HepG2 (cell line): Measurements from ENCODE around the gene KLB. TPM values are rescaled to one million over a fixed set of nuclear protein-coding genes. Genes with fewer than 3 reads are reported as not detected.
A peak's percentile ranks its signal among the peaks of the same experiment; 100 is the strongest.

Experiments used
- ARID5B ChIP-seq: IDR thresholded peaks from 2 replicates; pipeline ENCODE4 v1.4.0; 2020; ENCODE audit warnings: mild to moderate bottlenecking, missing genetic modification reagents
- CCDC6 ChIP-seq: sonication (generic); formaldehyde crosslinking; IDR thresholded peaks from 2 replicates; pipeline ENCODE4 v1.8.1; 2022; ENCODE audit warnings: mild to moderate bottlenecking, missing genetic modification reagents, moderate library complexity
- HOXA5 ChIP-seq: sonication (generic); formaldehyde crosslinking; IDR thresholded peaks from 2 replicates; pipeline ENCODE4 v1.4.0; 2020; ENCODE audit warnings: missing genetic modification reagents
- IKZF1 ChIP-seq: fragments of 450-650 bp; IDR thresholded peaks from 2 replicates; pipeline ENCODE4 v1.7.1; 2016
- KDM5B ChIP-seq: sonication (generic); formaldehyde crosslinking; IDR thresholded peaks from 2 replicates; pipeline ENCODE4 v1.4.0; 2020; ENCODE audit warnings: missing genetic modification reagents, mild to moderate bottlenecking, borderline replicate concordance
- KLF6 ChIP-seq: IDR thresholded peaks from 2 replicates; pipeline ENCODE4 v1.8.0; 2016; ENCODE audit warnings: missing biosample characterization, missing genetic modification reagents
- PATZ1 ChIP-seq: sonication (generic); formaldehyde crosslinking; IDR thresholded peaks from 2 replicates; pipeline ENCODE4 v1.4.0; 2020; ENCODE audit warnings: missing genetic modification reagents
- PRDM4 ChIP-seq: sonication (generic); formaldehyde crosslinking; IDR thresholded peaks from 2 replicates; pipeline ENCODE4 v1.9.0; 2021; ENCODE audit warnings: missing genetic modification reagents, borderline replicate concordance
- ZFY ChIP-seq: sonication (generic); formaldehyde crosslinking; IDR thresholded peaks from 2 replicates; pipeline ENCODE4 v1.4.0; 2020; ENCODE audit warnings: missing genetic modification reagents
- ZNF33B ChIP-seq: sonication (generic); formaldehyde crosslinking; IDR thresholded peaks from 2 replicates; pipeline ENCODE4 v1.5.1; 2020; ENCODE audit warnings: mild to moderate bottlenecking, missing genetic modification reagents
- polyA plus RNA-seq, 8 experiments: library from polyadenylated mRNA; depleted of rRNA in 3 of 8; stranded (reverse) in 7 of 8; unstranded in 1 of 8; fragments of >200 nt; fragmentation: Illumina TruSeq in 4 of 8; extraction: Trizol in 4 of 8; gene quantifications; 2 replicates each; pipeline versions ENCODE4 v1.2.1 to v1.2.3, GENCODE V29; 2011 to 2016; ENCODE audit warnings: low read depth in 4 of 8, missing spikeins in 1 of 8, mixed read lengths in 1 of 8; ENCODE audit not compliant: insufficient read depth in 1 of 8
- total RNA-seq, 5 experiments: library from RNA; depleted of rRNA; stranded (reverse); fragments of >200 nt; fragmentation: Illumina TruSeq; extraction: Trizol; gene quantifications; 2 replicates each; pipeline ENCODE4 v1.2.3, GENCODE V29; 2016; ENCODE audit warnings: low read depth in 1 of 5

The KLB gene
- total and polyA plus RNA-seq, 2 of the 13 experiments (the other 11 are each of a cell fraction or from before 2014, with no cell fraction given), result 25.3 to 82.0 TPM

GRCh38 chr4:39367166-39367565, 39.6 kb upstream of the KLB start (continued):
- TF ChIP-seq ARID5B (0 out of 2 replicates have a peak, but pooled peaks have one; percentile 66), IKZF1 (no peak), KLF6 (CRISPR knock-in tag) (no peak), HOXA5 (CRISPR knock-in tag) (no peak), ZFY (CRISPR knock-in tag) (no peak), ZNF33B (CRISPR knock-in tag) (no peak), PRDM4 (no peak), KDM5B (CRISPR knock-in tag) (no peak), CCDC6 (CRISPR knock-in tag) (no peak; the same call in 1 of the 2 replicates), PATZ1 (CRISPR knock-in tag) (no peak)
- TF ChIP-seq, all 625 proteins: peak for 49
